DOHH2 (cell line): ENCODE measurements around the gene FAM177B.

Experiments
- EZH2phosphoT487 ChIP-seq: fragments of 200-600 bp; sonication (generic); IDR thresholded peaks from 2 replicates; pipeline ENCODE4 v1.6.1; 2017; ENCODE audit warnings: borderline replicate concordance, mild to moderate bottlenecking, antibody characterized with exemption, low read length, moderate library complexity, mixed read lengths
- TF ChIP-seq, protein P1 (sequence below): fragments of 200-600 bp; sonication (generic); IDR thresholded peaks from one replicate; pipeline ENCODE4 v1.5.1; 2014; ENCODE audit warnings: antibody characterized with exemption, mild to moderate bottlenecking, low read depth, low read length; ENCODE audit not compliant: poor library complexity, severe bottlenecking

DNA sequence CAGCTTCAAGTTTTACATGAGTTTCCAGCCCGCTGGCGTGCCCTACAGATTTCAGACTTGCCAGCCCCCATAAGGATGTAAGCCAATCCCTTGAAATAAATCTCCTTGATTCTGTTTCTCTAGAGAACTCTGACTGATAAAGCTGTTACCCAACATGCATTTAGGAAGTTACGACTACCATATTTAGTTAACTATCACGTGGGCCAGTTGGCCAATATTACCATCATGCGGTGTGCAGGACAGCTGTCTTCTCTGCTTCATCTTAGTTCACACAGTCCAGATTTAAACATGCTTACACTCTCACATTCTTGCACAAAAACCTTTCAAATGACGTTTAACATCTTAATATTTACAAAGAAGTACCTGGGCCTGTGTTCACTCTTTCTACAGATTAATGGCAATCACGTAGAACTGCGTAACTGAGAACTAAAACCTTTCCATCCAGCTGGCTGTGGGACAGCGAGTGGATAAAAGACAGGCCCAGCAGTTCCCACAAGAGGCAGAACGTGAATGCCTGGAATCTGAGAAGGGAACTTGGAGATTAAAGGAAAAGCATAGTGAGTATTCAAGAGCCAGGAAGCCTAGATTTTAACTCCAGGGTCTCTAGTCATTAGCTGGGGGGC is 20.8 kb downstream of the FAM177B start:
- TF ChIP-seq, protein P1, sequence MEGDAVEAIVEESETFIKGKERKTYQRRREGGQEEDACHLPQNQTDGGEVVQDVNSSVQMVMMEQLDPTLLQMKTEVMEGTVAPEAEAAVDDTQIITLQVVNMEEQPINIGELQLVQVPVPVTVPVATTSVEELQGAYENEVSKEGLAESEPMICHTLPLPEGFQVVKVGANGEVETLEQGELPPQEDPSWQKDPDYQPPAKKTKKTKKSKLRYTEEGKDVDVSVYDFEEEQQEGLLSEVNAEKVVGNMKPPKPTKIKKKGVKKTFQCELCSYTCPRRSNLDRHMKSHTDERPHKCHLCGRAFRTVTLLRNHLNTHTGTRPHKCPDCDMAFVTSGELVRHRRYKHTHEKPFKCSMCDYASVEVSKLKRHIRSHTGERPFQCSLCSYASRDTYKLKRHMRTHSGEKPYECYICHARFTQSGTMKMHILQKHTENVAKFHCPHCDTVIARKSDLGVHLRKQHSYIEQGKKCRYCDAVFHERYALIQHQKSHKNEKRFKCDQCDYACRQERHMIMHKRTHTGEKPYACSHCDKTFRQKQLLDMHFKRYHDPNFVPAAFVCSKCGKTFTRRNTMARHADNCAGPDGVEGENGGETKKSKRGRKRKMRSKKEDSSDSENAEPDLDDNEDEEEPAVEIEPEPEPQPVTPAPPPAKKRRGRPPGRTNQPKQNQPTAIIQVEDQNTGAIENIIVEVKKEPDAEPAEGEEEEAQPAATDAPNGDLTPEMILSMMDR = no peak
- TF ChIP-seq EZH2phosphoT487 = no peak
